Dendritic cell treated with granulocyte-macrophage colony-stimulating factor and Interleukin-4, amounts not matched to agents 40 ng/mL and 50 ng/mL, for 4 days (primary cell): ENCODE results near the gene CDHR3.
"Not testable (repeated sequence)": the region's sequence is repeated elsewhere in the genome, so short reads cannot be mapped to it uniquely, and the experiment has no call there.

Experiments
- H3K27ac Mint-ChIP-seq: one replicate; pipeline ENCODE4 v1.8.0; 2022; ENCODE audit warnings: mild to moderate bottlenecking, mixed read lengths
- H3K27me3 Mint-ChIP-seq: one replicate; pipeline ENCODE4 v1.8.0; 2022; ENCODE audit warnings: mild to moderate bottlenecking, mixed read lengths
- H3K36me3 Mint-ChIP-seq: one replicate; pipeline ENCODE4 v1.8.0; 2022; ENCODE audit warnings: low read depth, mixed read lengths
- H3K4me1 Mint-ChIP-seq: one replicate; pipeline ENCODE4 v1.8.0; 2022; ENCODE audit warnings: low read depth, mixed read lengths
- H3K4me3 Mint-ChIP-seq: one replicate; pipeline ENCODE4 v1.8.0; 2022; ENCODE audit warnings: mild to moderate bottlenecking, moderate library complexity, mixed read lengths
- H3K9me3 Mint-ChIP-seq: one replicate; pipeline ENCODE4 v1.8.0; 2022; ENCODE audit warnings: mixed read lengths
- intact Hi-C: fragments of 100-400 bp; cut with micrococcal nuclease; formaldehyde crosslinking; loops from one replicate; pipeline ENCODE4 v1.15.0; 2022

Gene CDHR3

DNA sequence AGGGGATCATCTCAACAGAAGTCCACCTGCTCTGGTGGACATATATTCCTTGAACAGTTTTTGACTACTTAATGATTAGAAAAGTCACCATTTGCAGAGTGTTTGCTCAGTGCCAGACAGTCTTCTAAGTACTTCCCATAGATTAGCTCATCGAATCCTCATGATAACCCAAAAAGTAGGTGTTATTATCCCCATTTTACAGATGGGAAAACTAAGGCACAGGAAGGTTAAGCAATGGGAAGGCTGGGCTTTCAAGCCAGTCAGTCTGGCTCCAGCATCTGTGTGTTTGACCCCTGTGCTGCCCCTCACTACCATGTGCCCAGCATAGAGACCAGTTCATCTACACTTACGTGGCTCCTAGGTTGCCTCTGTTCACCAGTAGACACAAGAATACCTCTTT, 15.9 kb downstream of the CDHR3 start:
- H3K4me1 Mint-ChIP-seq: no peaks in the 10 kb centered on the region
- no peak overlapping the region for H3K27ac Mint-ChIP-seq
- H3K27me3 Mint-ChIP-seq: peaks cover 12% of the 10 kb centered on the region
- intact Hi-C loops: no loop called here
- no peaks in the 10 kb centered on the region for H3K36me3 Mint-ChIP-seq
- no peak overlapping the region for H3K4me3 Mint-ChIP-seq
- no peaks in the 10 kb centered on the region for H3K9me3 Mint-ChIP-seq

DNA sequence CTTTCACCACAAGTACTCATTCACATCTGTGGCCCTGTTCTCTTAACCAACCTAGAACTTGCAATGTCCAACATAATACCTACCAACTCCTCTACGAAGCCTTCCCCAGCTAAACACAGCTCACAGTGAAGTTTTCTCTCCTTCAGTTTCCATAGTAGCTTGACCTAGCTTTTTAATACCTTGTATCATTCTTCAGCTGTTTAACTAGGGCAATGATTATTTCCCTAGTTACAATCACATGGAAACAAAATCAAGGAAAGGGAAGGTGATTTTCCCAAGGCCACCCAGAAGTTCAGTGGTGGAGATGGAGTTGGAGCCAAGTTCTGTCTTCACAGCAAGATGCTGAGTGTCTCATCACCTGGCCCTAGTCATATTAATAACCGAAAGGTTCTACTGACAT, 16.3 kb downstream of the CDHR3 start:
- intact Hi-C loops: no loop called here
- Mint-ChIP-seq H3K9me3 (no peaks in the 10 kb centered on the region), H3K27me3 (peaks cover 13% of the 10 kb centered on the region), H3K4me3 (no peak overlapping the region), H3K36me3 (no peaks in the 10 kb centered on the region), H3K4me1 (no peaks in the 10 kb centered on the region), H3K27ac (no peak overlapping the region)

DNA sequence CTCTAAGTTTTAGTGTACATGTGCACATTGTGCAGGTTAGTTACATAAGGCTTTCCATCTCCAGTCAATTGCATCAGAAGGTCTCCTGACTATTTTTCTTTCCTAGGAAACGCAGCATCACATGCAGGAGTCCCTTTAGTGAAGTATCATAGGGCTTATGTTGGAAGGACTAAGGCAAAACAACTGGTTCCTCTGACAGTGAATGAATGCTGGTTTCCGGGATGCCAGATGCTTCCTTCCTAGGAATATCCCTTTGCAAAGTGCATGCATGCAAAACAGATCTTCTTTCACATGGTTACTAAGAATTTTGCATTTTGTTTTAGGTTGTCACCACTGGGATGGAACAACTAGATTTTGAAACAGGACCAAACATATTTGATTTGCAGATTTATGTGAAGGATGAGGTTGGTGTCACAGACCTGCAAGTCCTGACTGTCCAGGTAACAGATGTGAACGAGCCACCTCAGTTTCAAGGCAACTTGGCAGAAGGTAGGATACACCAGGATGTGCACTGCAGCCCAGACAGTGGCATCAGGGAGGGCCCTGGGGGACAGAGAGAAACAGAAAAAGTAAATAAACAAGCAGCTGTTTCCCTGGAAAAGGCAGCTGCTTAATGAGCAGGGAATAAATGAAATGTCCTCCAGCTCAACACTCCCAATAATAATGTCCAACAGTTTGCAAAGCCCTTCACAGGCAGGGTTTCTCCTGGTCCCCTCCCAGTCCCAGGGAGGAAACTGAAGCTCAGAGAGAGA, 17.8 kb downstream of the CDHR3 start:
- intact Hi-C loops: no loop called here
- Mint-ChIP-seq H3K27ac (no peak overlapping the region), H3K4me1 (no peaks in the 10 kb centered on the region), H3K36me3 (no peaks in the 10 kb centered on the region), H3K9me3 (no peaks in the 10 kb centered on the region), H3K27me3 (peaks cover 13% of the 10 kb centered on the region), H3K4me3 (no peak overlapping the region)

DNA sequence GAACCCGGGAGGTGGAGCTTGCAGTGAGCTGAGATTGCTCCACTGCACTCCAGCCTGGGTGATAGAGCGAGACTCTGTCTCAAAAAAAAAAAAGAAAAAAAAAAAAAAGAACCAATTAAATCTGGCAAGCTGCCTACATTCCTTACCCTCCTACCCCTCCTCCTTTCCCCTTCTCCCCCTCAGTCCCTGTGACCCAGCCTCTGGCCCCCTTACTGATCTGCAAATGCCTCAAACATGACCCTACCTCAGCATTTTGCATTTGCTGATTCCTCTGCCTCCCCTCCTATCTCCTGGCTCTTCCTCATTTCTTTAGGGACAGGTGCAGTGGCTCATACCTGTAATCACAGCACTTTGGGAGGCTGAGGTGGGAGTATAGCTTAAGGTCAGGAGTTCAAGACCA, 19.3 kb downstream of the CDHR3 start:
- no peaks in the 10 kb centered on the region for H3K9me3 Mint-ChIP-seq
- H3K4me3 Mint-ChIP-seq: no peak overlapping the region
- H3K27me3 Mint-ChIP-seq: peaks cover 27% of the 10 kb centered on the region
- no peaks in the 10 kb centered on the region for H3K36me3 Mint-ChIP-seq
- intact Hi-C loops: no loop called here
- H3K4me1 Mint-ChIP-seq: no peaks in the 10 kb centered on the region
- H3K27ac Mint-ChIP-seq: no peak overlapping the region

DNA sequence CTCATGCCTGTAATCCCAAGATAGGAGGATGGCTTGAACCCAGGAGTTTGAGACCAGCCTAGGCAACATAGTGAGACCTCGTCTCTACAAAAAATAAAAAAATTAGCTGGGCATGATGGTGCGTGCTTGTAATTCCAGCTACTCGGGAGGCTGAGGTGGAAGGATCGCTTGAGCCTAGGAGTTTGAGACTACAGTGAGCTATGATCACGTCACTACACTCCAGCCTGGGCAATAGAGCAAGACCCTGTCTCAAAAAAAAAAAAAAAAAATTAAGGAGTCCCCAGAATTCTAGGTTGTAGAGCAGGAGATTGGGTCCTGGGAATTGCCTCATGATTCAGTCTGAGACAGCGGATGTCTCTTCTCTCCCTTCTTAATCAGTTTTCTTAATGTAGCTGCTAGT, 21.7 kb downstream of the CDHR3 start:
- intact Hi-C loops, H3K36me3 Mint-ChIP-seq, H3K9me3 Mint-ChIP-seq, H3K27ac Mint-ChIP-seq, H3K4me1 Mint-ChIP-seq, H3K4me3 Mint-ChIP-seq: not testable (repeated sequence)
- H3K27me3 Mint-ChIP-seq: peaks cover 28% of the 10 kb centered on the region

DNA sequence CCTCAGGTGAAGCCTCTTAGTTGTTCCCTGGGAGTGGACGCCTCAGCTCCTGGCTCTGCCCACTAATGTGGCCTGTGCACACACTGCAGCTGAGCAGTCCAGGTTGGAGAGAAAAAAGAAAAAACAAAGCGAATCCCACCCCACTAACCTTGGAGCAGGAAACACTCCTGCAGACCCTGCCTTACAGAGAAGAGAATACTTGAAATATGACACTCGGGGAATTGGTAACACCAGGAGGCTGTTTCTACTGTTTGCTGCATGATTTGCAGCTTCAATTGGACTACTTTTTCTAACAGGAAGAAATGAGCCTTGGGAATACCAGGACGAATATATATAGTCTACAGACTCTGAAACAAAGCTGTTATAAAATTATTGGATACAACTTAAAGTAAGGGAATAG, 22.2 kb downstream of the CDHR3 start:
- Mint-ChIP-seq H3K36me3 (no peaks in the 10 kb centered on the region), H3K4me1 (no peaks in the 10 kb centered on the region), H3K4me3 (no peak overlapping the region), H3K9me3 (no peaks in the 10 kb centered on the region), H3K27ac (no peak overlapping the region), H3K27me3 (peaks cover 28% of the 10 kb centered on the region)
- intact Hi-C loops: no loop called here

DNA sequence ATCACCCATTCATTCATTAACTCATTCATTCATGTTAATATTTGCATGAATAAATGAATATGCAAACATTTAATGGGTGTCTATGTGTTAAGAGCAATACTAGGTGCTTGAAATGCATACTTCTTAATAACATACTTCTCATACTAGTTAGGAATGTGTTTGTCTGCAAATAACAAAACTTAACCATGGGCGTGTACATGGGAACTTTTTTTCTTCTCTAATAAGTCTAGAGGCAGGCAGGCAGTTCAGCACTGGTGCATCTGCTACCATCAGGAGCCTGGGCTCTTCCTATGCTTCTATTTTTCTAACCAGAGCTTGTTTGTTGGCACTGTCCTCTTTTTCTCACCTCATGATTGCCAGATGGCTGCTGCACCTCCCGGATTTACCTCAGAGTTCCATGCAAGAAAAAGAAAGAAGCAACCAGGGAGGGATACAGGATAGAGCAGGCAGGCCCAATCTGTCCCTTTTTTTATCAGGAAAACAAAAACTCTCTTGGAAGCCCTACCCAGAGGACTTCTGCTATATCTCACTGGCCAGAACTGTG, 22.7 kb downstream of the CDHR3 start:
- no peaks in the 10 kb centered on the region for H3K4me1 Mint-ChIP-seq
- no peak overlapping the region for H3K4me3 Mint-ChIP-seq
- peaks cover 27% of the 10 kb centered on the region for H3K27me3 Mint-ChIP-seq
- H3K9me3 Mint-ChIP-seq: no peaks in the 10 kb centered on the region
- no peaks in the 10 kb centered on the region for H3K36me3 Mint-ChIP-seq
- H3K27ac Mint-ChIP-seq: no peak overlapping the region
- intact Hi-C loops: no loop called here

DNA sequence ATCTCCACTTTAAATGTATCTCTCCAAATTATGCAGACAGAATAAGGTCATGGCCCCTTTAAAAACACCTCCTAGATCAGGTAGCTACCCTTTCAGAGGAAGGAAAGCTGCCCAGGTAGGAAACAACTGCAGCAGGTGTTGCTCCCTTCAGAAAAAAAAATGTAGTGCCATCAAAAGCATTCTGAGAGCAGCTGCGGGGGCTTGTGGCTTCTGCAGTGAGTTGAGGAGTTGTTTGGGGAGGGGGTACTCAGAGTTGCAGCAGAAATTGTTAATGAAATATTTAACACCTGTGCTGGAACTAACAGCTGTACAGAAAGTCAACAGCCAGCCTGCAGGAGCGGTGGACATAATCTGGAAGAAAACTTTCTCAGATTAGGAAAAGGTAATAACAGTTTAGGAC, 24.0 kb downstream of the CDHR3 start:
- Mint-ChIP-seq H3K27me3 (peaks cover 24% of the 10 kb centered on the region), H3K4me1 (no peaks in the 10 kb centered on the region), H3K27ac (no peak overlapping the region), H3K36me3 (no peaks in the 10 kb centered on the region), H3K9me3 (no peaks in the 10 kb centered on the region), H3K4me3 (no peak overlapping the region)
- intact Hi-C loops: no loop called here

DNA sequence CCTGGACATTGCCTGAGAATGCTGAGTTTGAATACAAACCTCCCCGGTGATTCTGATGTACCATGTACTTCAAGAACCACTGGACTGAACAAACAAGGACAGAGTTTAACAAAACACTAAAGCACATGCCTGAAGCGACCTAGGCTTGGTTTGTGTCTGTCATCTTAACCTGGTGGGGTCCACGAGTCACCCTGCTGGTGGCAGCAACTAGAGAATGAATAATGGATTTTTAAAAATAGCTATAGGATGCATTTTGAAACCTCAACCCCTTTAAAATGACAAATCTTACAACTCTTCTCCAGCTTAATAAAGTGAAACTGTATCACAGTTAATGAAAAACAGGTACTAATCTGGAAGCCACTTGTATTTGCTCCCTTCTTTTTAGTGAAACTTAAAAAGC, 25.2 kb downstream of the CDHR3 start:
- intact Hi-C loops: no loop called here
- H3K36me3 Mint-ChIP-seq: no peaks in the 10 kb centered on the region
- no peak overlapping the region for H3K4me3 Mint-ChIP-seq
- H3K9me3 Mint-ChIP-seq: no peaks in the 10 kb centered on the region
- H3K4me1 Mint-ChIP-seq: no peaks in the 10 kb centered on the region
- no peak overlapping the region for H3K27ac Mint-ChIP-seq
- H3K27me3 Mint-ChIP-seq: peaks cover 26% of the 10 kb centered on the region

DNA sequence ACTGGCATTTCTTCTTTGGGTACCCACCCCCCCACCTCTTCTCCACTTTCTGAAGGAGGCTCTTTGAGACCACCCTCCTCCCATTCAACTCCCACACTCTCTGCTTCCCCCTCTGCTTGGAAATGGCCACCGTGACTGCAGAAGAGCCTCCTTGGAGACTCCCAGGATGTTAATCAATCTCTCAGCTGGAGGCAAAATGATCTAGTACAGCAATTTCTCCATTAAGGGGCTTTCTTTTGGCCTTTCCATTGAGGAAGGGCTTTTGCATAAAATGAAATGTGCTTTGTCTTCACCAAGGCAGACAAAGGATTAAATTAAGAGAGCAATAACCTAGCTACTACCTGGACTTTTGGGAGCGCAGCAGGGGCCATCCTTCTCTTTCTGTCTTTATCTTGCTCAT, 26.1 kb downstream of the CDHR3 start:
- intact Hi-C loops: no loop called here
- no peaks in the 10 kb centered on the region for H3K36me3 Mint-ChIP-seq
- no peak overlapping the region for H3K4me3 Mint-ChIP-seq
- H3K27me3 Mint-ChIP-seq: peaks cover 26% of the 10 kb centered on the region
- no peaks in the 10 kb centered on the region for H3K9me3 Mint-ChIP-seq
- H3K4me1 Mint-ChIP-seq: no peaks in the 10 kb centered on the region
- H3K27ac Mint-ChIP-seq: no peak overlapping the region

DNA sequence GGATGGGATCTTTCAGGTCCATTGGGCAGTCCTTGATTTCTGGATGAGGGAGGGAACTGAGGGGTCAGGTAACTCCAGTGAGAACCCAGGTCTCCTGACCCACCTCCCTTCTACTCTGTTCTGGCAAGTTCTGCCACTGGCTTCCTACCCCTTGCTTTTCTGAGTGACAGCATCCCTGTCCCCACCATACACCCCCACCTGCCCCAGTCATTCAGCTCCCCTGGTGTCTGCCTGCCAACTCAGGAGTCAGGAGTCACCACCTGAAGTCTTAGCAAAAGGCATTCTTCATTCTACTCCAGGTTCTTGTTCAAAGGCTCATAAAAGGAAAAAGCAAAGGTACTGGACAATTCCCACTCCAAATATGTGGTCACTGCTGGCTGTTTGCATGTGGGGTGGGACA, 26.6 kb downstream of the CDHR3 start:
- Mint-ChIP-seq H3K4me1 (no peaks in the 10 kb centered on the region), H3K4me3 (no peak overlapping the region), H3K9me3 (no peaks in the 10 kb centered on the region), H3K36me3 (no peaks in the 10 kb centered on the region), H3K27ac (no peak overlapping the region), H3K27me3 (peaks cover 27% of the 10 kb centered on the region)
- intact Hi-C loops: no loop called here

DNA sequence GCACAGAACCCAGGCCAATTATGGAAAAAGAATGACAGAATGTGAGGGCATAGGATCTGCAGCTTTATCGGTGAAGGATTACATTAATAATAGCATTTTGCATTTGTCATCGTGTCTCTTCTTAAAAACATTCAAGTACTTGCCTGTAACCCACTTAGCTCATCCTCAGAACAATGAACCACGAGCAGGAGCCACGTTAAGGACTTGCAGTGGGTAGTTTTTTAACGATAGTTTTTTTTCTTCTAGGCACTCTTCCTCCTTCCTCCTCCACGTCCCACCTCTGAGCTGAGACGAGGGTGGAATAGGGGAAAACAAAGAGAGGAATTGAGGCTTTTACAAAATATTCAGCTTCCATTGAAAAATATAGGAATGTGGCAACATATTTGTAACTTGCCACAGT, 27.1 kb downstream of the CDHR3 start:
- Mint-ChIP-seq H3K4me3 (no peak overlapping the region), H3K4me1 (no peaks in the 10 kb centered on the region), H3K36me3 (no peaks in the 10 kb centered on the region), H3K27ac (no peak overlapping the region), H3K27me3 (peaks cover 29% of the 10 kb centered on the region), H3K9me3 (no peaks in the 10 kb centered on the region)
- intact Hi-C loops: no loop called here

DNA sequence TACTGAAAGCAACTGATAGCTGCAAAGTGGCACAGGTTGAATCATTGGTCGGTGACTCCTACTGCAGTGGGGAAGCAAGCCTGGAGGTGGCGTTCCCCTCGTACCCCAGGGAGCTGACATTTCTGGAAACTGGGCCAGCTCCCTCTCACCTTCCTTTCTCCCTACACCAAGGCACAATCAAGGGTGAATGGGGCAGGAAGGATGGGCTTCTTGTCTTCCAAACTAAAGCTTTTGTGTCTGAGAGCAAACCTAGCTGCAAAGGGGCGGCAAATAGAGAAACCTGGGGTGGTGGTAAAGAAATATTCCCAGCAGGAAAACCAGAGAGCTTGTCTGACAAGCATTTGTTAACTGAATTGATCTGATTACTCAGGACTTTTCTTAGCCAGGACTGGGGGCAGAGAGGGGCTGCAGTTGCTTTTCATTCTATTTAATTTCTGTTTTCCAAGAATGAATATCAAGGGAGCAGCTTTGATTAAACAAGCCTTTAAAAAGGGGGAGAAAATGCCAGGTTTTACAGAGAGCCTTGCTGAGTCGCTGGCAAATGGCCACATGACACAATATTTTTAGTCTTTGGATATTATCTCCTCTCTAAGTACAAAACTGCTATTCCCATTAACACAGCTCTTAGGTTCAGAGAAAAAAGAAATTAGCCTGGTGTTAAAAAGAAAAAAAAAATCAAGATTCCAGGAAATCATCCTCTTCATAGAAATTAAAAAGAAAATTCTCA, 27.8 kb downstream of the CDHR3 start:
- H3K9me3 Mint-ChIP-seq: no peaks in the 10 kb centered on the region
- intact Hi-C loops: no loop called here
- no peaks in the 10 kb centered on the region for H3K4me1 Mint-ChIP-seq
- no peak overlapping the region for H3K27ac Mint-ChIP-seq
- H3K36me3 Mint-ChIP-seq: no peaks in the 10 kb centered on the region
- H3K27me3 Mint-ChIP-seq: peaks cover 28% of the 10 kb centered on the region
- no peak overlapping the region for H3K4me3 Mint-ChIP-seq

DNA sequence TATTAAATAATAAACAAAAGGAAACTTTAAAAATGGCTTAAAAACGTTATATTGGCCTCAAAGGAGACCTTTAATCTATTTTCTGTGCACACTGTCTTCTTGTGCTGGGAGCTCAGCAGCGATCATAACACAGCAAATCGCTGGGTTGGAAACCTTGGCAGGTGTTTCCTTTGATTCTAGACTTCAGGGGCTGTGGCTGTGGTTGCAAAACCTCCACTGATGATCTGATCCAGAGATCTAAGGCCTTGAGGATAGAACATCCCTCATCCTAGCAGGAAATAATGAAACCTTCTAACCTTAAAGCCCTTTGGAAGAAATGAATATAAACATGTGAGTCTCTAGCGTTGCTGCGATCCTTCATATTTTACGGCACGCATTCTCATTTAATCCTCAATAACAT, 29.8 kb downstream of the CDHR3 start:
- intact Hi-C loops: no loop called here
- H3K4me1 Mint-ChIP-seq: no peaks in the 10 kb centered on the region
- no peak overlapping the region for H3K27ac Mint-ChIP-seq

More for the DNA sequence above, 29.8 kb downstream of the CDHR3 start:
- Mint-ChIP-seq H3K27me3 (peaks cover 16% of the 10 kb centered on the region), H3K4me3 (no peak overlapping the region), H3K36me3 (no peaks in the 10 kb centered on the region), H3K9me3 (no peaks in the 10 kb centered on the region)
